ELF-1 (cell line): ENCODE data around the gene PRICKLE1.
"Not testable (repeated sequence)": the region's sequence is repeated elsewhere in the genome, so short reads cannot be mapped to it uniquely, and the experiment has no call there.

Experiments used
- DNase-seq: peaks from one replicate; pipeline ENCODE4 v3.0.0-alpha.2; 2016; ENCODE audit warnings: low read depth, low spot score

Gene PRICKLE1

DNA sequence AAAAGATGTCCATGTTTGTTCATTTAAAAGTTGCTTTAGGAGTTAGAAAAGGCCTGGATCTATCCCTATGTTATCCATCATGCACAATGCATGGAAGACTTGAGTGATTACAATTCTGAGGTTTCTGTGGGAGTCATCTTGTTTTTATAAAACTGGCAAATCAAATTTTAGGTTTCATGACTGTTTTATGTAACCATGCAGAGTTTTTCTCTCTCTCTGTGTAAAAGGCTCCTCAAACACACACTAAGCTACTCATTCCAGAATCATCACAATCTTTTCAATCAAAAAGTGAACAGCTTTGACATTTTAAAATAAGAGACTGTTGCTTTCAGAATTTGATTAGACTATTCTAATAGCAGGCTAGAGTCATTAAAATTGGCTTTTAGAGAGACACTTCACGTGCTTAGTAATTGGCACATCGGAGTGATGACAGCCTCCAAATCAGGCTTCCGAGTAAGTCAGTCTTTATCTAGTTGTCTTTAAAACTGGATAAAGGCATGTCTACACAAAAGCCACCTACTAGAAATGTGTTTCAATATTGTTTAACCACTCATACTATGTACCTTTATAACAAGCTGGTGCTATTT, 31.9 kb downstream of the PRICKLE1 start:
- no peak for DNase-seq

- DNase-seq = no peak
Measured at GRCh38 chr12:42556917-42557316, 32.6 kb downstream of the PRICKLE1 start.

DNA sequence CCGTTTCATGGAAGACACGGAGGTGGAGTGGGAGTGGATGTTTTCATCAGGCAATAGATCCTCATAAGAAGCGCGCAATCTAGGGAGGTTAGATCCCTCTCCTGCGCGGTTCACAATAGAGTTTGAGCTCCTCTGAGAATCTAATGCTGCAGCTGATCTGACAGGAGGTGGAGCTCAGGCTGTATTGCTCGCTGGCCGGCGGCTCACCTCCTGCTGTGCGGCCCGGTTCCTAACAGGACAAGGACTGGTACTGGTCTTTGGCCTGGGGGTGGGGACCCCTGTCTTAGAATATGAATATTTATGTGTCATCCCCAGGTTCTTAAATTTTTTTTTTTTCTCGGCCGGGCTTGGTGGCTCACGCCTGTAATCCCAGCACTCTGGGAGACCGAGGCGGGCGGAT, 36.7 kb downstream of the PRICKLE1 start:
- DNase-seq = peak; percentile 73

DNA sequence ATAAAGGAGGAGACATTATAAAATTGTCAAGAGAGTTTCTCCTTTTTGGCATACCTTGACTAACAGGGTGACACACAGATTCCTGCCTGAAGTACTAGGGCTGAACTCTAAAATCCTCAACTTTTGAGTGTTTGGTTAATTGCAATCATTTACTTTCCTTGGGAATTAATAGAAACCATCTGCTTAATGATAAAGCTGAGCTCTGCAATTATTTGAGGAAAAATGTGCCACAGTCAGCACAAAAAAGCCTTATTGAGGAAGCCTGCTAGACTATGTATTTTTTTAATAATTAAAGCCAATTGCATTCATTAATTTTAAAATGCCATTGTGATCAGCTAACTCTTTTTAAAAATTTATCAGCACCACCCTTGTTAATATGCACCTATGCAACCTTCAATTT, 38.7 kb downstream of the PRICKLE1 start:
- DNase-seq = no peak

GRCh38 chr12:42546709-42547108, 42.8 kb downstream of the PRICKLE1 start:
- DNase-seq = no peak

- DNase-seq = no peak
Measured at GRCh38 chr12:42541965-42542364, 47.6 kb downstream of the PRICKLE1 start.

GRCh38 chr12:42541308-42541707, 48.2 kb downstream of the PRICKLE1 start:
- not testable (repeated sequence) for DNase-seq

GRCh38 chr12:42539696-42540095, 49.9 kb downstream of the PRICKLE1 start:
- DNase-seq = no peak

- no peak for DNase-seq
Measured at GRCh38 chr12:42538203-42538602, 51.3 kb downstream of the PRICKLE1 start.

DNA sequence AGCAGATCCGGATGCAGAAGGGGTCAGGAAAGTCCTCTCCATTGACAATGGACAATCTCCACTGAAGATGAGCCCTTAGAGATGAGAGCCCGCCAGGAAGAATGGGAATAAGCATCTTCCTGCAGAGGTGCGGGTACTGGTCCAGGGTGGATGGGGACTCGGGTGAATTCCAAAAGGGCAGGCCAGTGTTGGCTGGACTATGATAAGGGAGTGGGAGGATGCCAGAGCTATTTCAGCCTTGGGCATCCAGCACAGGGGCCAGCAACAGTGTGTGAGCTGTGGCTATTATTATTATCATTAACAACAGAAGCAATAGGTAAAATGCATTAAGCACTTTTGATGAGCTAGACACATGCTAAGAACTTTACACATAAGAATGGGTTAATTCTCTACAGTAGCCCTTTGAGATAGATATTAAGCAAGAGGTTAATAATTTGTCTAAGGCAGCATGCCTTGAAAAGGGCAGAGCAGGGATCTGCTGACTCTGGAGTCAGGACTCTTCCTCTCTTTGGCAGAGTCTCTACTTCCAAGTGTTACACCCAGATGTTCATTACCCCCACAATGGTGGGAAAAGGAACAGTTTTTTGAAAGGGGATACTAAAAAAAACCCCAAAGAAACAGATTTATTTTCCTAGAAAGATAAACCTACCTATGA, 55.2 kb downstream of the PRICKLE1 start:
- DNase-seq = no peak

DNA sequence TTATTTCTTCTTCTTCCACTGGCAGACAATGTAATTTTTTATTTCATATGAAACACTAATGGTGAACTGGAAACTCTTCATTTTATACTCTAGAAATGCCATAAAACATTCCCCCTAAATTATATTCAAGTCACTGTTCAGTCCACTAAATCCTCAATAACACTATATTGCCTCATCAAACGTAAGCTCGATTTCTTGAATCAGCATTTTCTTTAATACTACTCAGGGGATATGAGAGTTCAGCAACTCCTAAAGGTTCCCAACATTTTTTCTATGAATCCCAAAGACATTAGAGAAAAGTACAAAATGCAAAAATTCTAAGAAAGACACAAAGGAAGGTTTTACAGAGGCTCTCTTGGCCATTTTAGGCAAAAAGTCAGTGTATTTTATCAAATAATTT, 59.3 kb downstream of the PRICKLE1 start:
- DNase-seq = no peak

DNA sequence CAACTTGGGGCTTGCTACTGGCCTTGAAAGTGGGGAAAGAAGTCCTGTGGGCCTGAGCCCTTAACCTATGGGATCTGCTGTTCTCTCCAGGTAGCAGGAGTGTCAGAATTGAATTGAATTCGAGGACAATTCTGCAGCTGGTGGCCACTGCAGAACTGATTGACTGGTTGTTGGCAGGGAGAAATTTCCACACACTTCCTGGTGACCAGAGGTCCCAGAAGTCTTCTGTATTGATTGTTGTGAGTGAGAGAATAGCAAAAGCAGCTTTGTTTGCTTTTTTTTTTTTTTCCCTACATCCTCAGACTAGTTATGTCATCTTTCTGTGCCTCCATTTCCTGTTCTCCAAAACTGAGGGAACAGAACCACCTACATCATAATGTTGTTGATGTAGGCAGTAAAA, 64.1 kb downstream of the PRICKLE1 start:
- DNase-seq = no peak

DNA sequence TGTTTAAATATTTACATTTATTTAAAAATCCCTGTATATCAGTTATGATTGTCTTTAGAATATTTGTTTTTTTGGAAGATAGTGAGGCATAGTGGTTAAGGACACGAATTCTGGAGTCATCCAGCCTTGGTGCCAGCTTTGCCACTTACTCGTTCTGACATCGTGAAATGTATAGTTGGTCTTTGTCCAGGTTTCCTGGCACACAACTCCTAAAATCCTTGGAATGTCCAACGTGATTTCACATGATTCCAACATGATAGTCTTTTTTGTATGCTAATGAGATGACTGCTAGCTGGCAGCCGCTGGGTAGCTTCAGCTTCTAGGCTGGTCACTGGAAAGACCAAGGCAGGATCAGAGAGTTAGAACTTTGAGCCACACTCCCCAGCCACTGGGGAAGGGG, 64.8 kb downstream of the PRICKLE1 start:
- no peak for DNase-seq

- no peak for DNase-seq
Measured at GRCh38 chr12:42516573-42516972, 73.0 kb downstream of the PRICKLE1 start.

- no peak for DNase-seq
Measured at GRCh38 chr12:42511656-42512055, 77.9 kb downstream of the PRICKLE1 start.

DNA sequence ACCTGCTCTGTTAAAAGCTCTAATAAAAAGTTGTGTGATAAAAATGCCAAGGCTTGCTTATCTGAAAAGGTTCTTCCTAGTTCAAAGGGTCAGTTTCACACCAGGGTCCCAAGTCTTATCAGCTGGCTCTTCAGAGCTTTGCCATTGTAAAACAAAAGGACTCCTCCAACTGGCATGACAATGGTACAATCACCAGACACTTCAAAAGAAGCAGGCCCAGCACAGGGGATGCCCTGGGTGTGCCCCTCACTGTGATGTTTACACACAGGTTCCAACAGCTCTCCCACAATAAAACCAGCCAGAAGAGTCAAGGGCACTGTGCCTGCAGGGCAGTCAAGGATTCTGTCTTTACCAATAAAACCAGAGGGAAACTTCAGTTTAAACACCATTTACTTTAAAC, 78.7 kb downstream of the PRICKLE1 start:
- peak; percentile 83 for DNase-seq

- DNase-seq = no peak
Measured at GRCh38 chr12:42508913-42509460, 80.6 kb downstream of the PRICKLE1 start.

DNA sequence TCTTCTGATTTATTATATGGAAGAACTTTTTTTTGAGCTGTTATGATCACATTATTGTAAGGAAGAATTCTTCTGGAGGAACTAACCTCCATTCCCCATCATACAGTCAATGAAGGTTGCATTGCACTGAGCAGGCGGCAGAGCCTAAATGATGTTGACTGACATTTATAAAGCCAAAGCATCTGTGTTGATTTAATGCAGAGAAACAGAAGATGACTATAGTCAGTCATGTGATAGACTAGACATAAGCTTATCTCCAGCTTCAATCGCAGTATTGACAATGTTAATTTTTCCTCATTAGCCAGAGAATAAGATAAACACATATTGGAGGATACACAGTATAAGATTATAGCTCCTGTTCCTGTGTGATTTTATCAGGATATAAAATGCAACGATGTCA, 82.0 kb downstream of the PRICKLE1 start:
- no peak for DNase-seq

DNA sequence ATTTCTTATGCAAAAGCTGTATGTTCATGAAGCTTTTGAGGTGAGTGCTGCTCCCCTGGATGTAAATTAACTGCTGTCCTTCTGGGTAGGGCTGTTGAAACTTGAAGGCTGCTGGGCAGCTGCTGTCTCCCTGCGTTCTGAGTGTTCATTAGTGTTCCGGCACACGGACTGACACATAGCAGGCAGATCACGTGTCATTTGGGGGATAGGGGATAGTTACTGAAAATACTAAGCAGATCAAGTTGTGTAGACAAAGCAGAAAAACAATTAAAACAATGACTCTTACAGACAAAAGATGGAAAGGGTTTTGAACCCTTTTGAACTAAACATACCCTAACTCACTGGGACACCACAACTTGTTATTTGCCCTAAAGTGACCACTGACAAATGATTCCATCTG, 82.5 kb downstream of the PRICKLE1 start:
- no peak for DNase-seq

DNA sequence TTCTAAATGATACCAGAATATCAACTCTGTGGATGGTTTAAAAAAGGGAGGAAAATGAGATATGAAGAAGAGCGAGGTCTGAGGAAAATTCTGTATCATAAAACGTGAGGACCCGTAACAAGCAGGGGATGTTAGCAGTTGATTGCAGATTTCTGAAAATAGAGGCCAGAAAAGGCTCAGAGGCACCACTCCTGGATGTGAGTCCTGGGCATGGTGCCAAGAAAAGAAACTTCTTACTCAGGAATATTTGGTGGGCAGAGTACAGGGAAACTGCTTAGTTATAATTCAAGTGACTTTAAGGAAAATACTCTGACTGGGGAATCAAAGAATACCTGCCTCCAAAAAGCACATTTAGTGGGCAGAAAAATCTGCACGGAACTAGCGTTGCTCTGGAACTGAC, 85.5 kb downstream of the PRICKLE1 start:
- no peak for DNase-seq

- no peak for DNase-seq
Measured at GRCh38 chr12:42502682-42503081, 86.9 kb downstream of the PRICKLE1 start.

- DNase-seq = no peak
Measured at GRCh38 chr12:42498549-42499247, 90.8 kb downstream of the PRICKLE1 start.

- no peak for DNase-seq
Measured at GRCh38 chr12:42496886-42497285, 92.7 kb downstream of the PRICKLE1 start.
